SK-N-SH (cell line): ENCODE data around the gene TMEM72. TPM values are rescaled to one million over a fixed set of nuclear protein-coding genes. Genes with fewer than 3 reads are reported as not detected.

Source experiments
- CTCF ChIA-PET: fragments of 300-600, 350-600 bp; formaldehyde crosslinking; extraction: SDS; loops from one replicate; lab custom pipeline; 2021; lab: Yijun Ruan, JAX
- POLR2A ChIA-PET: fragments of 350-600 bp; sonication (Branson Sonifier 250); formaldehyde crosslinking; extraction: SDS; loops from one replicate; lab custom pipeline; 2020; ENCODE audit warnings: antibody characterized with exemption, inconsistent platforms; lab: Yijun Ruan, JAX
- DNase-seq: peaks from one replicate; pipeline ENCODE4 v3.0.0; 2012
- H2AFZ ChIP-seq: fragments of 200-600 bp; sonication (generic); 2 replicates; pipeline ENCODE4 v1.8.1; 2016; ENCODE audit warnings: antibody characterized with exemption, mild to moderate bottlenecking, low read depth
- H3F3A ChIP-seq: fragments of 200-600 bp; sonication (generic); replicated peaks from 2 replicates; pipeline ENCODE3; 2016; ENCODE audit warnings: antibody characterized with exemption, mild to moderate bottlenecking; ENCODE audit not compliant: insufficient read depth
- H3K27ac ChIP-seq, 2 experiments: fragments of 200-500 bp in 1 of 2; fragments of 200-600 bp in 1 of 2; sonication (Bioruptor generic) in 1 of 2; sonication (generic), shearing (Covaris generic) in 1 of 2; 2 replicates each; pipeline versions ENCODE4 v1.5.1 to v1.6.1; 2014 to 2016; ENCODE audit warnings: low read depth in 2 of 2, inconsistent platforms in 1 of 2, low read length in 1 of 2, mild to moderate bottlenecking in 1 of 2, mixed read lengths in 1 of 2
- H3K27me3 ChIP-seq: fragments of 200-600 bp; sonication (generic), shearing (Covaris generic); 2 replicates; pipeline ENCODE4 v1.6.1; 2016; ENCODE audit warnings: mixed run types; ENCODE audit not compliant: insufficient read depth
- H3K36me3 ChIP-seq, 2 experiments: fragments of 200-500 bp in 1 of 2; fragments of 200-600 bp in 1 of 2; sonication (Bioruptor generic) in 1 of 2; sonication (generic) in 1 of 2; replicated peaks in 1 of 2; 2 replicates each; pipeline versions ENCODE3 to v1.5.1; 2014 to 2016; ENCODE audit warnings: low read length in 1 of 2, mild to moderate bottlenecking in 1 of 2; ENCODE audit not compliant: insufficient read depth in 2 of 2, control insufficient read depth in 1 of 2
- H3K4me1 ChIP-seq, 2 experiments: fragments of 200-500 bp in 1 of 2; fragments of 200-600 bp in 1 of 2; sonication (Bioruptor generic) in 1 of 2; sonication (generic), shearing (Covaris generic) in 1 of 2; 2 replicates each; pipeline versions ENCODE4 v1.5.1 to v1.6.1; 2014 to 2016; ENCODE audit warnings: low read depth in 1 of 2, low read length in 1 of 2, mixed run types in 1 of 2; ENCODE audit not compliant: insufficient read depth in 2 of 2, control insufficient read depth in 1 of 2
- H3K4me2 ChIP-seq: fragments of 200-600 bp; sonication (generic), shearing (Covaris generic); 2 replicates; pipeline ENCODE4 v1.6.1; 2017; ENCODE audit warnings: mixed run types
- H3K4me3 ChIP-seq, 2 experiments: fragments of 200-500 bp in 1 of 2; fragments of 200-600 bp in 1 of 2; sonication (Bioruptor generic) in 1 of 2; sonication (generic), shearing (Covaris generic) in 1 of 2; 2 replicates each; pipeline versions ENCODE4 v1.5.1 to v1.8.1; 2014 to 2016; ENCODE audit warnings: low read depth in 2 of 2, inconsistent platforms in 1 of 2, low read length in 1 of 2, mild to moderate bottlenecking in 1 of 2, mixed read lengths in 1 of 2, moderate library complexity in 1 of 2
- H3K79me2 ChIP-seq: fragments of 200-600 bp; sonication (generic); 2 replicates; pipeline ENCODE4 v1.8.1; 2017; ENCODE audit warnings: mild to moderate bottlenecking; ENCODE audit not compliant: insufficient read depth
- H3K9ac ChIP-seq: fragments of 200-600 bp; sonication (generic); 2 replicates; pipeline ENCODE4 v1.6.1; 2017; ENCODE audit warnings: mixed run types
- H3K9me2 ChIP-seq: fragments of 200-600 bp; sonication (generic); 2 replicates; pipeline ENCODE4 v1.6.1; 2017; ENCODE audit warnings: mixed run types
- H3K9me3 ChIP-seq: fragments of 200-600 bp; sonication (generic); 2 replicates; pipeline ENCODE4 v1.6.1; 2017; ENCODE audit warnings: mixed run types, mild to moderate bottlenecking, moderate library complexity
- H4K20me1 ChIP-seq: fragments of 200-600 bp; sonication (generic); 2 replicates; pipeline ENCODE4 v1.6.1; 2017; ENCODE audit warnings: mild to moderate bottlenecking, mixed run types; ENCODE audit not compliant: insufficient read depth
- CHD2 ChIP-seq: fragments of 150-350 bp; IDR thresholded peaks from 2 replicates; pipeline ENCODE4 v1.6.1; 2018; ENCODE audit warnings: low read length; ENCODE audit not compliant: partially characterized antibody
- EZH2phosphoT487 ChIP-seq: fragments of 200-600 bp; sonication (generic); IDR thresholded peaks from 2 replicates; pipeline ENCODE4 v1.6.1; 2017; ENCODE audit warnings: low read depth, mixed run types, mild to moderate bottlenecking, antibody characterized with exemption, moderate library complexity, borderline replicate concordance
- FOSL2 ChIP-seq: IDR thresholded peaks from 2 replicates; pipeline ENCODE4 v1.4.0; 2012; ENCODE audit warnings: low read depth, mild to moderate bottlenecking, moderate library complexity, borderline replicate concordance
- FOXJ3 ChIP-seq: sonication (generic); formaldehyde crosslinking; IDR thresholded peaks from 2 replicates; pipeline ENCODE4 v1.5.1; 2020; ENCODE audit warnings: mild to moderate bottlenecking, missing genetic modification reagents
- GATA2 ChIP-seq: sonication (generic); formaldehyde crosslinking; IDR thresholded peaks from 2 replicates; pipeline ENCODE4 v1.5.0; 2020; ENCODE audit warnings: mild to moderate bottlenecking, missing genetic modification reagents
- MEF2A ChIP-seq: IDR thresholded peaks from 2 replicates; pipeline ENCODE4 v1.4.0; 2012; ENCODE audit warnings: low read depth, borderline replicate concordance
- NFIC ChIP-seq: IDR thresholded peaks from 2 replicates; pipeline ENCODE4 v1.4.0; 2012; ENCODE audit warnings: borderline replicate concordance
- POLR2AphosphoS5 ChIP-seq: IDR thresholded peaks from 2 replicates; pipeline ENCODE4 v1.6.1; 2012; ENCODE audit warnings: low read depth, low read length
- RCOR1 ChIP-seq: fragments of 150-350 bp; IDR thresholded peaks from 2 replicates; pipeline ENCODE4 v1.6.1; 2017; ENCODE audit warnings: antibody characterized with exemption, low read length
- SIN3A ChIP-seq: IDR thresholded peaks from 2 replicates; pipeline ENCODE4 v1.6.1; 2012; ENCODE audit warnings: low read depth, mild to moderate bottlenecking, low read length, moderate library complexity, borderline replicate concordance
- SMC3 ChIP-seq: IDR thresholded peaks from 2 replicates; pipeline ENCODE4 v1.6.1; 2012; ENCODE audit warnings: low read depth, low read length, improper control_type of control experiment
- TAF1 ChIP-seq: IDR thresholded peaks from 2 replicates; pipeline ENCODE4 v1.6.1; 2012; ENCODE audit warnings: low read depth, mild to moderate bottlenecking, low read length, moderate library complexity, borderline replicate concordance
- TCF12 ChIP-seq: IDR thresholded peaks from 2 replicates; pipeline ENCODE4 v1.4.0; 2012
- YY1 ChIP-seq: IDR thresholded peaks from 2 replicates; pipeline ENCODE4 v1.4.0; 2012; ENCODE audit warnings: low read depth, mild to moderate bottlenecking
- ZBTB33 ChIP-seq: IDR thresholded peaks from 2 replicates; pipeline ENCODE4 v1.4.0; 2012; ENCODE audit warnings: low read depth, borderline replicate concordance
- WGBS: methylation state at CpG from one replicate; pipeline ENCODE4 v1.1.6; 2017; ENCODE audit warnings: low lambda C conversion rate; 5-methylcytosine and 5-hydroxymethylcytosine counted together
- polyA plus RNA-seq, 3 experiments: library from polyadenylated mRNA; depleted of rRNA; stranded (reverse); fragments of >200 nt; gene quantifications; 2 replicates each; pipeline ENCODE4 v1.2.3, GENCODE V29; 2012
- TF ChIP-seq, protein P1 (sequence below): fragments of 150-350 bp; IDR thresholded peaks from 2 replicates; pipeline ENCODE4 v1.6.1; 2017; ENCODE audit warnings: antibody characterized with exemption, low read length, low read depth, borderline replicate concordance
- TF ChIP-seq, protein P2 (sequence below): IDR thresholded peaks from 2 replicates; pipeline ENCODE4; 2012
- TF ChIP-seq, protein P3 (sequence below): fragments of 150-350 bp; IDR thresholded peaks from 2 replicates; pipeline ENCODE4 v1.6.1; 2016; ENCODE audit warnings: mild to moderate bottlenecking, low read depth, low read length

The TMEM72 gene
- polyA plus RNA-seq, 1 of the 3 experiments (the other 2 are of a cell fraction) = not detected

GRCh38 chr10:44911951-44912350 is 814 bp downstream of the TMEM72 start:
- Histone ChIP-seq H3K27ac (no peak overlapping the region), H3K9me2 (no peaks in the 10 kb centered on the region), H3K9me3 (no peaks in the 10 kb centered on the region), H2AFZ (no peak overlapping the region), H4K20me1 (no peaks in the 10 kb centered on the region), H3K9ac (no peak overlapping the region), H3K4me2 (no peak overlapping the region), H3K4me1 (peaks cover 0 to 6% of the 10 kb centered on the region in 2 experiments; a peak in 1 of 4 replicates), H3K79me2 (no peaks in the 10 kb centered on the region), H3F3A (no peaks in the 10 kb centered on the region), H3K27me3 (peaks cover 71% of the 10 kb centered on the region), H3K4me3 (no peak overlapping the region), H3K36me3 (no peaks in the 10 kb centered on the region)
- POLR2A ChIA-PET = no interaction called here
- TF ChIP-seq CHD2 (no peak), ZBTB33 (no peak), FOXJ3 (no peak), YY1 (no peak), GATA2 (CRISPR knock-in tag) (no peak), SMC3 (no peak), FOSL2 (no peak), TAF1 (no peak), SIN3A (no peak), MEF2A (no peak), NFIC (no peak), RCOR1 (no peak), POLR2AphosphoS5 (no peak), EZH2phosphoT487 (no peak), TCF12 (no peak)
- TF ChIP-seq, protein P1, sequence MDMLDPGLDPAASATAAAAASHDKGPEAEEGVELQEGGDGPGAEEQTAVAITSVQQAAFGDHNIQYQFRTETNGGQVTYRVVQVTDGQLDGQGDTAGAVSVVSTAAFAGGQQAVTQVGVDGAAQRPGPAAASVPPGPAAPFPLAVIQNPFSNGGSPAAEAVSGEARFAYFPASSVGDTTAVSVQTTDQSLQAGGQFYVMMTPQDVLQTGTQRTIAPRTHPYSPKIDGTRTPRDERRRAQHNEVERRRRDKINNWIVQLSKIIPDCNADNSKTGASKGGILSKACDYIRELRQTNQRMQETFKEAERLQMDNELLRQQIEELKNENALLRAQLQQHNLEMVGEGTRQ = no peak
- TF ChIP-seq, protein P2, sequence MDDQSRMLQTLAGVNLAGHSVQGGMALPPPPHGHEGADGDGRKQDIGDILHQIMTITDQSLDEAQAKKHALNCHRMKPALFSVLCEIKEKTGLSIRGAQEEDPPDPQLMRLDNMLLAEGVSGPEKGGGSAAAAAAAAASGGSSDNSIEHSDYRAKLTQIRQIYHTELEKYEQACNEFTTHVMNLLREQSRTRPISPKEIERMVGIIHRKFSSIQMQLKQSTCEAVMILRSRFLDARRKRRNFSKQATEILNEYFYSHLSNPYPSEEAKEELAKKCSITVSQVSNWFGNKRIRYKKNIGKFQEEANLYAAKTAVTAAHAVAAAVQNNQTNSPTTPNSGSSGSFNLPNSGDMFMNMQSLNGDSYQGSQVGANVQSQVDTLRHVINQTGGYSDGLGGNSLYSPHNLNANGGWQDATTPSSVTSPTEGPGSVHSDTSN = no peak
- TF ChIP-seq, protein P3, sequence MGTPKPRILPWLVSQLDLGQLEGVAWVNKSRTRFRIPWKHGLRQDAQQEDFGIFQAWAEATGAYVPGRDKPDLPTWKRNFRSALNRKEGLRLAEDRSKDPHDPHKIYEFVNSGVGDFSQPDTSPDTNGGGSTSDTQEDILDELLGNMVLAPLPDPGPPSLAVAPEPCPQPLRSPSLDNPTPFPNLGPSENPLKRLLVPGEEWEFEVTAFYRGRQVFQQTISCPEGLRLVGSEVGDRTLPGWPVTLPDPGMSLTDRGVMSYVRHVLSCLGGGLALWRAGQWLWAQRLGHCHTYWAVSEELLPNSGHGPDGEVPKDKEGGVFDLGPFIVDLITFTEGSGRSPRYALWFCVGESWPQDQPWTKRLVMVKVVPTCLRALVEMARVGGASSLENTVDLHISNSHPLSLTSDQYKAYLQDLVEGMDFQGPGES = no peak
- no peak for DNase-seq
- CTCF ChIA-PET = interaction anchor here (5.4 kb wide), 1 partner anchor 21 kb away, joined by 20 read pairs; no protein-coding TSS in a partner anchor
- WGBS = 20% methylated on average over 3 of the region's 3 CpGs
